Measurements from ENCODE around the gene PRIM1.

GRCh38 chr12:56723352-56723751, 28.8 kb downstream of the PRIM1 start:
- TF ChIP-seq POLR2A (IDR thresholded peaks at IDR 0.05; ENCODE audit: low read depth, low read length) (no peak), CTCF (conservative IDR thresholded peaks at IDR 0.05; ENCODE audit: low read depth, low read length) (no peak), RAD21 (IDR thresholded peaks at IDR 0.05; ENCODE audit: low read length) (no peak)

Measured in IMR-90 (cell line).